HG03039 (cell line): Measurements from ENCODE around the gene BIRC2.
"Not testable (repeated sequence)": the region's sequence is repeated elsewhere in the genome, so short reads cannot be mapped to it uniquely, and the experiment has no call there.

Experiments used
- ATAC-seq: cut with Tn5 transposase; IDR thresholded peaks from one replicate; pipeline ENCODE4 v1.9.1; 2021; ENCODE audit warnings: mild to moderate bottlenecking, moderate library complexity; ENCODE audit not compliant: unreplicated experiment

The BIRC2 gene

DNA sequence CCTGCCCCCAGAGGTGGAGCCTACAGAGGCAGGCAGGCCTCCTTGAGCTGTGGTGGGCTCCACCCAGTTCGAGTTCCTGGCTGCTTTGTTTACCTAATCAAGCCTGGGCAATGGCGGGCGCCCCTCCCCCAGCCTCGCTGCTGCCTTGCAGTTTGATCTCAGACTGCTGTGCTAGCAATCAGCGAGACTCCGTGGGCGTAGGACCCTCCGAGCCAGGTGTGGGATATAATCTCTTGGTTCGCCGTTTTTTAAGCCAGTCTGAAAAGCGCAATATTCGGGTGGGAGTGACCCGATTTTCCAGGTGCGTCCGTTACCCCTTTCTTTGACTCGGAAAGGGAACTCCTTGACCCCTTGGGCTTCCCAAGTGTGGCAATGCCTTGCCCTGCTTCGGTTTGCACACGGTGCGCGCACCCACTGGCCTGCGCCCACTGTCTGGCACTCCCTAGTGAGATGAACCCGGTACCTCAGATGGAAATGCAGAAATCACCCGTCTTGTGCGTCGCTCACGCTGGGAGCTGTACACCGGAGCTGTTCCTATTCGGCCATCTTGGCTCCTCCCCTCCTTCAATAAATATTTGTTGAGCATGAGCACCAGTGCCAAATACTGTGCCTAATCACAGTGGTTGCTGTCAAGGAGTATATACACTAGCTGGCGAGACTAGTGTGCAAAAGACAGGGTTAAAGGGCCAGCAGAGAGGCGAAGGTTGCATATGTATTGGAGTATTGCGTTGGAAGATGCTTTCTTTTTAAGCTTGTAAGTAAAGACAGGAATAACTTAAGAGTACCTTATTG is 27.8 kb downstream of the BIRC2 start:
- ATAC-seq: not testable (repeated sequence)

DNA sequence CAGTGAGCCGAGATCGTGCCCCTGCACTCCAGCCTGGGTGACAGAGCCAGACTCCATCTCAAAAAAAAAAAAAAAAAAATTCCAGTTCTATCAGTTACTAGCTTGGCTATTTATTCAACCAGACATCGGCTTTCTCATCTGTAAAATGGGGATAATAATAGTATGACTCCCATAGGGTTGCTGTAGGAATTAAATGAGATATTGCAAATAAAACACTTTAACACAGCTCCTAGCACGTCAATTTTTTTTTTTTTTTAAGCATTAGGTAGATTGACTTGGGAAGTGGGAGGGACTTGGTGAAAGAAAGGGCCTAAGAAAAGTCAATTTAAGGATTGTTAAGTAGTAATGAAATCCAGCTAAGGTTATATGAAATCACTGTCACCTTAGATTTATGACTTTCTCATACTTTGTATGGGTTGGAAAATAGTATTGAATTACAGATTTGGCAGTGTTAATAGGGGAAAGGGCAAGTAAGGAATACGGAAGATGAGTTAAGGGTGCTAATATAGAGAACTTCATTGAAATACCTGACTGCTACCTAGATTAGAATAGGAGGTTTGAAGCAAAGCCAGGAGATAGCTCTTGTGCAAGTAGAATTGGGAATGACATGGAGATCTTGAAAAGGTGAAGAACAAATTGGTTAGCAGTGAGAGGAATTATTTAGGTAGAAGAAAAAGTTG is 28.8 kb downstream of the BIRC2 start:
- no peak for ATAC-seq

DNA sequence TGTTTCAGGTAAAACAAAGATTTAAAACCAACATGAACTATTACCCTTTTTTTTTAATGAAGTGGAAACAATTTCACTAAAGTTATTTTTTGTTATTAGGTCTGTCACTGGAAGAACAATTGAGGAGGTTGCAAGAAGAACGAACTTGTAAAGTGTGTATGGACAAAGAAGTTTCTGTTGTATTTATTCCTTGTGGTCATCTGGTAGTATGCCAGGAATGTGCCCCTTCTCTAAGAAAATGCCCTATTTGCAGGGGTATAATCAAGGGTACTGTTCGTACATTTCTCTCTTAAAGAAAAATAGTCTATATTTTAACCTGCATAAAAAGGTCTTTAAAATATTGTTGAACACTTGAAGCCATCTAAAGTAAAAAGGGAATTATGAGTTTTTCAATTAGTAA is 30.9 kb downstream of the BIRC2 start:
- no peak for ATAC-seq

DNA sequence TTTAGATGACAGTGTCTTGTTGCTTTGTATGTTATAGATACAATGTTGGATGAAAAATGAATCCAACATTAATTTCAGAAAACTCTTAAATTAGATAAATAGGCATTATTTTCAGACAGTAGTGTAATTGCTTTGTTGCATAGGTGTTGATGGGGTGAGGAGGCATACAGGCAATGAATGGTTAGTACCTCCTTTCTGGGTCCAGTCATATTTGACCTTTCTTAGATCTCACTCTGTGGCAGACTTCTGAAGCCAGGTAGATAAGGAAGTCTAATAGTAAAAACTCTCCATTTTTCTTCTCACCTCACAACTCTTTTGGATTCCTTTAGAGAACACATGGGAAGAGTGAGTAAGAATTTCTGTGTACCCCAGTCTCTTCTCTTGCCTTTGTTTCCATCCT is 31.8 kb downstream of the BIRC2 start:
- ATAC-seq: no peak

DNA sequence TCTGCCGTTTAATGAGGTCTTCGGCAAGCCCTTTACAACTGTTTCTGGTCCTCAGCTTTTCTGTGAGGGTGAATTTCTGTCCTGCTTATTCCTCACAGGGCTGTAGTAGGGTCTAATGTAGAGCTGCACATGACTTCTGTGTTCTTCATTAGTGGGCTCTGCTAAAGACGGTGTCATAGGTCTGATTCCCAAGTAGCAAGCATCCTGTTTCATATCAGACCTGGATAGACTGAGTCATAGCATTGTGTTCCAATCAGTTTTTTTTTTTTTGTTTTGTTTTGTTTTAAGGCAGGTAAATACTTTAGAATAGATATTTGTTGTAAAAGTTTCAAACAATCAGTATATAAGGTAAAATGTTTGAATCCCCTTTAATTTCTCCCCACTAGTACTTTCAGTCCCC is 35.4 kb downstream of the BIRC2 start:
- ATAC-seq: no peak

DNA sequence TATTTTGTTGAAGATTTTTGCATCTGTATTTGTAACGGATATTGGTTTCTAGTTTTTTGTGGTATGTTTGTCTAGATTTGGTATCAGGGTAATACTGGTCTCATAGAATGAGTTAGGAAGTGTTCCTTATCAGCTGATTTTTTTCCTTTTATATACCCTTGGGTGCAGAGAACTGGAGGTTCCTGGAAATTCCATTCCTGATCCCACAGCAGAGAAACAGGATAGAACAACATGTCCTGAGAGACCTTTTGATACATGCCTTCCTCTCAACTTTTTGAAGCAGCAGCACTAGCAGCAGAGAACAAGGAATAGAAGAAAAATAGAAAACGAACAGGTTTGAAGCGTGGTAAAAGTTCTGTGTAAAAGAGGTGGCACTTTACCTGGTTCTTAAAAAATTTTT is 36.8 kb downstream of the BIRC2 start:
- no peak for ATAC-seq

DNA sequence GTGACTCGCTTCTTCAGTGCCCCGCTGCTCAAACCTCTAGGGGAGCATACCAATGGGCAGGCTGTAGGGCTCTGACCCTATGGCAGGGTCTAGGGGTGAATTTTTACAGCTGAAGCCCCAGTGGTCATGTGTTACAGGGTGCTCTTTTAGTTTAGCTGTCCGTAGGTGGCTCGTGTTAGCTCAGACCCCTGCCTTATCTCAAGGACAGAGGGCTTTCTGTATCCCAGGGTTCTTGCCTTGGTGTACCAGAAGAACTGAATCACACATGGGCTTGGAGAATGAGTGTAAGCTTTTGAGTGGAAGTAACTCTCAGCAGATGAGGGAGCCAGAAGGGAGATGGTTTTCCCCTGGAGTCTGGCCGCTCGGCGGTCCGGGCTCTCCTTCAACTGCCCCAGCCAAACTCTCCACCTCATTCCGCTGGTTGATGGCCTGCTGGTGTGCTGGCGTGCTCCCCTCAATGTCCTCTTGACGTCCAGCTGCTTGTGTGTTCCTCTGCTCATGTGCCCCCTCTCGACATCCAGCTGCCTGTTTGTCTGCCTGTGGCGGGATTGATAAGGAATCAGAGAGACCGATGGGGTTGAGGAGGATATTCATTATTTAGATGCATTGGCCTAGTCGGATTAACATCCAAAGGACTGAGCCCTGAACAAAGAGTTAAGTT is 37.5 kb downstream of the BIRC2 start:
- no peak for ATAC-seq

DNA sequence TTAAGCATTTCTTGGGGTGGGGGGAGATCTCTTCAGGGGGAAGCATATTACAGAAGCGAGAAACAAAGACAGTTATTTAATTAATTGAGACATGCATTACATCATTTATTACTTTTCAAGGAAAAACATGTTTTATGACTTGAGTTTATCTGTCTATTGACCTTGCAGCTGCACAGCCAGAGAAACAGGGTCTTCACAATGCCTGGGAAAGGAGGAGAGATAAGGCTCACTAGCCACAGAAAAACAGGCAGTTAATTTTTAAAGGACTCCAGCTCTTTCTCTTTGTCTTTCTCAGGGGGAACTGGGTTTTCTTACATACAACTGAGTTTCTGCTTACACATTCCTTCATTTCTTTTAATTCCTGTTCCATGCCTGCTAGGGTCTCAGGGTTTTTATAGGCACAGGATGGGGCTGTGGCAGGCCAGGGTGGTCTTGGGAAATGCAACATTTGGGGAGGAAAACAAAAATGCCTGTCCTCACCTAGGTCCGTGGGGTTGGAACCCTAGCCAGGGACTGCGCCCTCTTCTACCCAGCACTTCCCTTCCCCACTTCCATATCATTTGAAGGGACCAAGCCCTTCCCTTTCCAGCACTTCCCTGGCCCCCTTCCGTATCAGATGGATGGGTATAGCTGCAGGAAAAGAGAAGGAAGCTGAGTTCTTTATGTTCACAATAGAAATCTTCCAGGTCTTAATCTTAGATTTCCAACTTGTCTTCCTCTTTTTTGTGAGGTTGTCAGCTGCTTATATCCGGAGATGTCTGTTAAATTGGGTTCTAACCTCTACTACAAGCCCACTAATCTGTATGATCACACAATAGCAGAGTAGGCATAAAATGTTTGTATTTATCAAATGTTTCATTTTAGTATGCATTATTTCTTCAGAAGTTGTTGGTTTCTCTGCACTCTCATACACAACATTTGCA is 38.3 kb downstream of the BIRC2 start:
- no peak for ATAC-seq

DNA sequence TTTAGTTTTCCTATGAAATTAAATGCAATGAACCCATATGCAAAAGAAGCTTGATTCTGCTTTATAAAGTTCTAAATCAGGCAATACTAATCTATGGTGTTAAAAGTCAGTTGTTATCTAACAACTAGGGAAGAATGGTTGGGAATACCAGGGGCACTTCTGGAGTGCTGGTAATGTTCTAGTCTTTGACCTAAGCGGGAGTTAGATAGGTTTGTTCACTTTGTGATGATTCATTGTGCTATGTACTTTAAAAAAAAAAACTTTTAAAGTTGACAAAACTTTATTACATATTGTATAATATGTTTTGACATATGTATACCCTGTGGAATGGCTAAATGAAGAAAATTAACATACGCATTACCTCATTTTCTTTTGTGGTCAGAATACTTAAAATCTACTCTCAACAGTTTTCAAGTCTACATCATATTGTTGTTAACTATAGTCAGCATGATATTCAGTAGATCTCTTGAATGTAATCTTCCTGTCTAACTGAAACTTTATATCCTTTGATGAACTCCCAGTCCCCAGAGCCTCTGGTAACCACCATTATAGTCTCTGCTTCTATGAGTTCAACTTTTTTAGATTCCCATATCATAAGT is 39.2 kb downstream of the BIRC2 start:
- ATAC-seq: no peak

DNA sequence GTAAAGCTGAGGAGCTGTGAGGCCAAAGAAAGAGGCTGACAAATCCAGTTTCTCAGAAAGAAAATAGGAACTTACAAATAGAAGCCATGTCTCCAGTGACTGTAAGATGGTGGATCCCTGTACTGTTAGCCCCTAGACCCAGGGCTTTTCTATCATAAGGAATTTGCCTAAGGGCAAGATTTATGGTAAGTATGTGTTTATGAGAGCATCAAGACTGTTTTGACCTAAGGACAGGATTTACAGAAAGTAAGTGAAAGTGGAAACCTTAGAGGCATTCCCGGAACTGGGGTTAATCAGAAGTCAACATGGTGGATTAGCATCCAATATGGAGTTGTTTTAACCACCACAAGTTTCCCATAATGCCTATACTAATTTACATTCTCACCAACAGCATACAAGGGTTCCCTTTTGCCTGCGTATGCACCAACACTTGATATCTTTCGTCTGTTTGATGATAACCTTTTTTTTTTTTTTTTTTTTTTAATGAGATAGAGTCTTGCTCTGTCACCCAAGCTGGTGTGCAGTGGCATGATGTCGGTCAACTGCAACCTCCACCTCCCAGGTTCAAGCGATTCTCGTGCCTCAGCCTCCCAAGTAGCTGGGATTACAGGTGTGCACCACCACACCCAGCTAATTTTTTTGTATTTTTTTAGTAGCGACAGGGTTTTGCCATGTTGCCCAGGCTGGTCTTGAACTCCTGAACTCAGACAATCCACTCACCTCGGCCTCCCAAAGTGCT is 40.2 kb downstream of the BIRC2 start:
- no peak for ATAC-seq

DNA sequence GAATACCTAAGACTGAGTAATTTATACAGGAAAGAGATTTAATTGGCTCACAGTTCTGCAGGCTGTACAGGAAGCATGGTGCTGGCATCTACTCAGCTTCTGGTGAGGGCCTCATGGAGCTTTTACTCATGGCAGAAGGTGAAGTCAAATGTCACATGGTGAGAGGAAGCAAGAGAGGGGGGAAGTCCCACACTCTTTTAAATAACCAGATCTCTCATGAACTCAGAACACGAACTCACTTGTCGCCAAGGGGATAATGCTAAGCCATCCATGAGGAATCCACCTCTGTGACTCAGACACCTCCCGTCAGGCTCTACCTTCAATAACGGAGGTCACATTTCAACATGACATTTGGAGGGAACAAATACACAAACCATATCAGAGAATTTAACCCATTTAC is 42.2 kb downstream of the BIRC2 start:
- ATAC-seq: no peak

DNA sequence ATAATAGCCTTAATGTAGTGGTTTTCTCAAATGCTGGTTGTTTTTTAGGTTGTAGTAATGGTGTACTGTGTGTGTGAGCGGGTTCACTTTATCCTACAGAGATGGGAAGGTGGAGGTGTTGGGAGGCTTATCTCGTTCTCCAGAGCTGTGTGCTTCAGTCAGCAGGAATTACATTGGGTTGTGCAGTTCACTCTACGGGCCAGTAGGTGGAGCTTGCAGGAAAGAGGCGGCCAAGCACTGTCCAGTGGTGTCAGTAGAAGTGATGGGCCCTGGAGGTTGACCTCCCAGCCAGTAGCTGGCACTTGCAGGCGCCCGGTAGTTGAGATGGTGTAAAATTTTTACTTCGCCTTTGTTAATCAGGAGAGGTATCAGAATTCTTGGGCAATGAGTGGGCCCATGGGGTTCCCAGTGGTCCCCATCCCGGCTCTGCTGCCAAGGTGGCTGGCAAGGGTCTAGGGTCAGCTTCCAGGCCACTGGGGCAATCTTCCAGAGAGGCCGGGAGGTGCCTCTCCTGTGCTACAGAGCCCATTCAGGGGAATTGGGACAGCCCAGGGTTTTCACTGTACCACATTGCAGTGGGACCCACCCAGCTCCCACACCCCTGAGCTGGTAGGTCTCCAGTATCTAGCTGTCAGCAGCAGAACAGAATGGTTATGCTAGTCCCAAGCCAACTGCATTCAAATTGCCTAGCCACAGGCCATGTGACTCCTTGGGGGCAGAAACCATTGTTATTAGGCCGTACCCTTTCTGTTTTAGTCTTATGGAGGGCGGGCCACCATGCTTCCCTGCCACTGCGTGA is 43.9 kb downstream of the BIRC2 start:
- ATAC-seq: peak; percentile 78

DNA sequence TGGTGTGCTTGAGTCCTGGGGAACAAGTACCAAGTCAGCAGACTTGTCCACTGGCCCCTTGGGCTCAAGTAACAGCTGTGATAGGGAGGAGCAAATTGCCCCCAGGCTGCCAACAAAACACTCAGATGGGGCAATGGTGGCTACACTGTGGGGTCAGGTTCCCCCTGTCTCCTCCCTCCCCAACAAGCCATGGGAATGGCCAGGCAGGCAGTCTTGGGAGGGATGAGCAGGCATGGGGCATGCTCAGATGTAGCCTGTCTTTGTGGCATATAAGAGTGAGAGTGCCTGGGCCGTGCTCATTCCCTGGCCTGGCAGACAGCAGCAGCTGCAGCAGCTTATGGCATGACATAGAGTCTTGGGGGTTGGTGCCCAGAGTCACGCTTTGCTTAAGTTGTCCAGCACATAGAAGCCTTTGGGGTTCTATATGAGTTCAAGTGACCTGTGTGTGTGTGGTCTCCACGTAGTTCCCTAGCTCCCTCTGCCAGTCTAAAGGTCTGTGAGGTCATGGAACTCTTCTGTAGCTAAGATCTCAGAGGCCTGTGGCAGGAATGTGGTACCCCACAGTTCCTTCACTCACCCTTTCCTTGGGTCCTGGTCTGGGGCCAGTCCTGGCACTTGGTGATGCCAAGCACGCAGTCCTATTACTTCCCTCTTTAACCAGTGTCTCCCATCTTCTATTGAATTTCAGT is 44.7 kb downstream of the BIRC2 start:
- no peak for ATAC-seq

DNA sequence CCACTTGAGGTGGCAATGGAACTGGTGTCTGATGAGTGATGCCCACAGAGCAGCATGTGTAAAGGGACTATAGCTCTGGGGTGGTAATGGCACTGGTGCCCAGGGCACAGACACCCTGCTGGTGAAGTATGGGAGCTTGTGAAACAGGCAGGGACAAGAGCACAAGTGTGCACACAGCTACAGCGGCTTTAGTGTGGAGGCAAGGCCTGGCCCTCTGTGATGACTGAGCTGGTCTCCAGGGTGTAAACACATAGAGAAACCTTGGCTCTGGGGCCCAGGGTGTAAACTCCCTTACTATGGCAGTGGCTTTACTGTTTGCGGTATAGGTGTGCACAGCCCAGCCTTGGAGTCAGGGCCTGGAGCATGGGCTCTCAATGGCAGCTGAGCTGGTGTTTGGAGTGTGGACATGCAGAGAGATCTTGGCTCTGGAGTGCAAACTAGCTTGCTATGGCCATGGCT is 46.3 kb downstream of the BIRC2 start:
- ATAC-seq: no peak

DNA sequence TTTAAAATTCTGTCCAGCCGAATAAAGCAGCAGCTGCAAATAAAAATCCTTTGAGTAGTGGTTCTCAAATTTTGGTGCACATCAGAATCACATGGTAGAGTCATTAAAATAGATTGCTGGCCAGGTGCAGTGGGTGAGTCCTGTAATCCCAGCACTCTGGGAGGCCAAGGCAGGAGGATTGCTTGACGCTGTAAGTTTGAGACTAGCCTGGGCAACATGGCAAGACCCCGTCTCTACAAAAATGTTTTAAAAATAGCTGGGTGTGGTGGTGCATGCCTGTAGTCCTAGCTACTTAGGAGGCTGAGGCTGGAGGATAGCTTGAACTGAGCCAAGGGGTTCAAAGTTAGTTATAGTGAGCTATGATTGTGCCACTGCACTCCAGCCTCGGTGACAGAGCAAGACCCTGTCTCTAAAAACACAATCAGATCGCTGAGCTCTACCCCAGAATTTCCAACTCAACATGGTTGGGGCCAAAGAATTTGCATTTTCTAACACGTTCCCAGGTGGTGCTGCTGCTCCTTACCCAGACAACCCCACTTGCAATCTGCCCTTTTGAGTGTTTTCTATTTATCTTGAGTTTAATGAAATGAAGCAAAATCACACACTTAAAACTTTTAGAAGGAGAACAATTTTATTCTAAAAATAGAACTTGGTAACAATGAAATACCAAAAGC is 48.8 kb downstream of the BIRC2 start:
- ATAC-seq: no peak

DNA sequence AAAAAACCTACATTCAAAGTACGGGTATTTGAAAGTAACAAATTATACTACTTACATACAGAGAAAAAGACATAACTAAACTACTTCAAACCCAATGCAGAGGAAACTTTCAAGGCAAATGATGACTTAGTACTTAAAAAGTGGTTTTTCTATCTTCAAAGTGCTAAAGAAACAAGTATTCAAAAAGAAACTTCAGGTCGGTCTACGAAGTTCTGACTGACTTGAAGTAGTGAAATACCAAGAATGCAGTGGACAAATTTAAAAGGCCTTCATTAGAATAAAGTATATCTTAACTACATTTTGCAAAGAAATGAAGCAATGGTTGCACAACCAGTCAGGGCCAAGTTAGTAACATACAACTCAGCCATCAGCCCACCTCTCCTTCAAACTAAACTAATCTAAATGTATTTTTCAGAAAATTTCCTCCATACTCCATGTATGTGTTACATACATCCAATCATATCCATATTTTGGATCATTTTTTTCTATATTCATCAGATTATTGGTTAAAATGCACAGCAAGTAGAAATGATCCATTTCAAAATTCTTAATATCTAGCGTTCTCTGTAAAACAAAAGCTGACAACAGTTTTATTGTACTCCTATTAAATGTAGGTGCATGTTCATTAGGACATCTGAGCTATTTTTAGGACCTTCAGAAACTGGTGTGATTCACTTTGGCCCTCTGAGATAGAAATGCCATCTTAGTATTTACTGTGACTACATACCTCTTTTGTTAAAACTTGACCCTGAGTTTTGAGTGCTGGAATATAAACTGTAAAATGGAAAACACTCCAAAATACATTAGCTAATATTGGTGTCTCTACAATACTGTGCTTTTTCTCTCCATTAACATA is 49.9 kb downstream of the BIRC2 start:
- no peak for ATAC-seq

DNA sequence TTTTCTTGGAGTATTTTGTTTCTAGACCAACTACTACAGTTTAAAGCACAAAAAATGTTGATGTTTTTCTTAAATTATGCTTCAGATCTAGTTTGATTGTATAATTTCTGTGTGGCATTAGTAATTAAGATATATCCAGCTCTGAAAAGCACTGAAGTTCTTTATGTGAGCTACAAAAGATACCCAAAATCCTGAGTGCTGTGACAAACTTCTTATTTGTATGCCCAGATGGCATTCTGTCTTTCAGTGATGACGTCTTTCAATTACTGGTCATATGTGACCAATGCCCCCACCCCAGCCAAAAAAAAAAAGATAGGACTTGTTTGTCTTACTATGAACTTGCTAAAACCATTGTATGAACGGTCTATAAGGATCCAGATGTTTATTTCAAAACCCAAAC is 51.3 kb downstream of the BIRC2 start:
- no peak for ATAC-seq
